RPMI7951 (cell line): ENCODE data around the gene AGAP1. TPM values are rescaled to one million over a fixed set of nuclear protein-coding genes. Genes with fewer than 3 reads are reported as not detected.

Experiments used
- DNase-seq: peaks from one replicate; pipeline ENCODE4 v3.0.0-alpha.2; 2012; ENCODE audit warnings: low read depth
- total RNA-seq: library from RNA; depleted of rRNA; stranded (reverse); fragments of >200 nt; shearing (Covaris generic); gene quantifications from 2 replicates; pipeline ENCODE4 v1.2.3, GENCODE V29; 2014

Gene AGAP1
- total RNA-seq, 1 experiment from 2014 or later, result 5.4 TPM

DNA sequence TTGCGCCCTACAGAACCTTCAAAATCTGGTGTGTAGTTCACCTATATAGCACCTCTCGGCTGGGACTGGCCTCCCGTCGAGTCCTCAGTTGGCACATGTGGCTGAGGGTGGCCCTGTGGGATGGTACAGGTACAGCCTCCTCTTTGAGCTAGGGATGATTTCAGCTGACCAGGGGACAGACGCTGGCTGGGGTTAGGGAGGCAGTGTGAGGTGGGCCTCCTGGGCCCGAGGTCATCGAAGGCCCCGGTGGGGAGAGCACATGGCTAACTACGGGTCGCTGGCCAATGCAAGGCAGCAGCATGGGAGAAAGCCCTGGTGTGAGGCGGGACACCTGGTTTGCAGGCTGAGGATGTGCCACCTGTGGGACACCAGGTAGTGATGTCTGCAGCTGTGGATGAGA, 369.6 kb downstream of the AGAP1 start:
- DNase-seq, result no peak

DNA sequence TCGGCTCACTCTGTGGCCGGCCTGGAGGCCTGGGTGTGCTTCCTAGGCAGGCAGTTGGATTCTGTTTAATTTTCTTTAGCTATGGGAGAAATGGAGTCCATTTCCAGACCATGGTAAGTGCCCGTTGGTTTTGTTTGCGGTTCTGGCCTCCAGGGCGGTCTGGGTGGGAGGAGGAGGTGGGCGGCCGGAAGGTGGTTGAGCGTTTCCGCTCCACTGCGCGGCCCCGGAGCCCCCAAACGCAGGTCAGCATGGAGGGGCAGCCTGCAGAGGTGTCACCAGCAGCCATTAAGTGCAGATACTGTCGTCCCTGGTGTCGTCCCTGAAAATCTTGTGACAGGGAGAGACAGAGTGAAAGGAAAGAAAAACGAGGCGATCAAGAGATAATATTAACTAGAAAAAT, 370.5 kb downstream of the AGAP1 start:
- DNase-seq, result no peak

DNA sequence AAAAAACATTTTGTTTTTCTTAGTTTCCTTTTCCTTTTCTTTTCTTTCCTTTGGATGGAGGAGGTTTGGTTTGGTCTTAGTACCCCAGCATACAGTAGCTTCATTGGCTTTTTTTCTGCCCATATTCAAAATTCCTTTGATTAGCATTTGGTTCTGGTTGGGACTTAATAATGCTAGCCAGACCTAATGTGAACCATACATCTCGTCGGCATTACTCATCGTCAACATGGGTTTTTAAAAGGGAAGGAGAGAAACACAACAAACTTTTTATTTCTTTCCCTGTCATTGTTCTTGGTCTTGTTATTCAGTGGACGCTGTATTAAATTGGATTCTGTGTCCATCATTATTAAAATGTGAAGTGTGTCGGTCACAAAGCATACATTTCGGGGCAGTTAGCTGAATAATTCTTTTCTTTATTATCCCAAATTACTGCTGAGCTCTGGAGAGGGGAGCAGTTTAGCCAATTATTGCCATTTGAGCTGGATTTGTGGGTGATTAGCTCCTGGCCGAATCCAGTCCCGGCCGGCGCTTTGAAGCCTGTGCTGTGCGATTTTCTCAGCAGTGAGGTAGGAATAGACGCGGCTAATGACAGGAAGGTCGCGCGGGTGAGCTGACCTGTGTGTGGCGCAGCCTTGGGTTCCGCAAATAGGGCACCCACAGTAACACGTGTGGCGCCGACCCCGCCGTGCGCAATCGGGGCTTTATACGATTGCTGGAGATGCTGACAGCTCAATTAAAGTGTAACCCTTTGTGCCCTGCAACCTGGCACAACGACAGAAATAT, 371.1 kb downstream of the AGAP1 start:
- DNase-seq, result no peak

DNA sequence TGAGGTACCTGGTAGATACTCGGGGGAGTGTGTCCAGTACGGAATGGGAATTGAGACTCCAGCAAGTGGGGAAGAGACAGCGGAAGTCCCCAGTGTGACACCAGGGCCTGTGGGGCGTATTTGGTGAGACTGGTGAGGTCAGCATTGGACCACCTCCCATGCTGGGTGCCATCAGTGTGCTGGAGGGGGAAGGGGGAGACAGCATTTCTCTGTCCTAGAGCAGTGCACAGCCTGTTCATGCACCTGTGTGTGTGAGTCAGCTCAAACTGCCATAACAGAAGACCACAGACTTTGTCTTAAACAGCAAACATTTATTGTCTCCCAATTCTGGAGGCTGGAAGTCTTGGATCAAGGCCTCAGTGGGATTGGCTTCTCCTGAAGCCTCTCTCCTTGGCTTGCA, 372.5 kb downstream of the AGAP1 start:
- no peak for DNase-seq

- no peak for DNase-seq
These were observed 374.4 kb downstream of the AGAP1 start for GRCh38 chr2:235868224-235868623.

DNA sequence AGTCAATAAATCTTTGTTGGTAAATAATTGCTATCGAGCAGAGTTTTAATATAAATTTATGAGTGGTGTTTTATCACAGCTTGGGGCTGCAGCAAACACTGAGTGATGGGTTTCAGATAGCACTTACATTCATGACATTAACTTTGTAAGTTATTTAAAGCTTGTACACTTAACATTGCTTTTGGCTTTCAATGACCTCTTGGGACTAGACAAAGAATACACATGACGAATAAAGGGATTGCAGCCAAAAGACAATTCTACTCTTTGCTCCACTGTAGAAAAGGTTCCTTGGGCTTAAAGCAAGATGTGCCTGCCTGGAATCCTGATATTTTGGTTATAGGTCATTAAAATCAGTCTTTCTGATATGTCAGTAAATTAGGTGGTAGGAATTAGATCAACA, 374.8 kb downstream of the AGAP1 start:
- no peak for DNase-seq

DNA sequence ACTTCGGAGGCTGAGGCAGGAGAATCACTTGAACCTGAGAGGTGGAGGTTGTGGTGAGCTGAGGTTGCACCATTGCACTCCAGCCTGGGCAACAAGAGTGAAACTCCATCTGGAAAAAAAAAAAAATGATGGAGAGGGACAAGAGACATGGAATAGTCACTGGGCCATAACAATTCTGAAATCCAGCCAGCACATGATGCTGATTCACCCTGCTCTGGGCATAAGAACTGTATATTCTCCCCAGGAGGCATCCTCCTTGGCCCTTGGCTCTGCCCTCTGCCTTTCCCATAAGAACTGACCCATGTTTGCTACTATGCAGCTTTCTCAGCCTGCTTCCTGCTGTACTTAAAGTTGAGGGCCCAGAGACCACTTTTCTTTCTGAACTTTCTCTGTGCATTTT, 376.7 kb downstream of the AGAP1 start:
- no peak for DNase-seq

GRCh38 chr2:235876099-235876679, 382.3 kb downstream of the AGAP1 start:
- no peak for DNase-seq

- DNase-seq, result no peak
These were observed 383.5 kb downstream of the AGAP1 start for GRCh38 chr2:235877275-235877802.

GRCh38 chr2:235879116-235879515, 385.3 kb downstream of the AGAP1 start:
- no peak for DNase-seq

GRCh38 chr2:235883675-235884074, 389.8 kb downstream of the AGAP1 start:
- DNase-seq, result no peak

DNA sequence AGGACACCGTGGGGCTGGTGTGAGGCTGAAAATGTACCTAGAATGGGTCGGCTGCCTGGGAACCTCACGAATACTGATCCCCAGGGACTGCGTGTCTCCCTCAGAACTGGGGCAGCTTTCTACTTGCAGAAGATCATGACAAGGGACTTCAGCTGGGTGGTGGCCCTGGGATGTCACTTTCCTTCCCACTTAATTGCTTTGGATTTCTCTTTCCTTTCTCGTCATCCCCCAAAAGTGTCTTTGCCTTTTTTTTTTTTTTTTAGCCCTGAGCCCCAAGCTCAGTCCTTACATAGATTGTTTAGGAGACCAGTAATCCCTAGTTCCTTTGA, 395.4 kb downstream of the AGAP1 start:
- DNase-seq, result no peak

DNA sequence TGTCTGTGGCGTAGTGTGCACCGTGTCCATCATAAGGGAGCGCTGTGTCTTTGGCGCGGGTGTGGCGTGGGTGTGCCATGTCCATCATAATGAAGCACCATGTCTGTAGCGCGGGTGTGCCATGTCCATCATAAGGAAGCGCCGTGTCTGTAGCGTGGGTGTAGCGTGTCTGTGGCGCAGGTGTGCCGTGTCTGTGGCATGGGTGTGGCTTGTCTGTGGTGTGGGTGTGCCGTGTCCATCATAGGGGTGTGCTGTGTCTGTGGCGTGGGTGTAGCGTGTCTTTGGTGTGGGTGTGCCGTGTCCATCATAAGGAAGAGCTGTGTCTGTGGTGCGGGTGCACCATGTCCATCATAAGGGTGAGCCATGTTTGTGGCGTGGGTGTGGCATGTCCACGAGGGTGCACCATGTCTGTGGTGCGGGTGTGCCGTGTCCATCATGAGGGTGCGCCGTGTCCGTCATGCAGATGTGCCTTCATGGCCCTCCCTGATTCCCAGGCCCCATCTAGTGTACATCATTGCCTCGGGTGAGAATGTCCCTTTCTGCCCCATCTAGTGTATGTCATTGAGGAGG, 399.4 kb downstream of the AGAP1 start:
- DNase-seq, result no peak

- no peak for DNase-seq
These were observed 401.0 kb downstream of the AGAP1 start for GRCh38 chr2:235894839-235895238.

GRCh38 chr2:235896061-235896460, 402.2 kb downstream of the AGAP1 start:
- DNase-seq, result no peak

DNA sequence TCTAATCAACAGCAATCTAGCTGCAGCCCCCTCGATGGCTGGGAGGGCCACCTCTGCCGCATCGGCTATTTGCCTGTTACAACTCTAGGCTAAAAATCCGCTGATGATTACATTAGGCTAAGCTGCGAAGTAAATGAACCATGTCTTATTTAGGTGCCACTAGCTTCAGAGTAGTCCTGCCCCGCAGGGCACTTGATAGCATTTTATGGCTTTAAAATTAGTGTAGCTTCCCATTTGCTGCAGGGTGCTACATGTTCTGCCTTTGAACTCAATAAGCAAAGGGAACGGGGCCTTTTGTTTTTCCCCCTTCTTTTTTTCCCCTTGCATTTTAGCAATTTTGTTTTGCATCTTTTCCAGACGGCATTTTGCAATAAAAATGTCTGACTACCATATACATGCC, 404.1 kb downstream of the AGAP1 start:
- no peak for DNase-seq

DNA sequence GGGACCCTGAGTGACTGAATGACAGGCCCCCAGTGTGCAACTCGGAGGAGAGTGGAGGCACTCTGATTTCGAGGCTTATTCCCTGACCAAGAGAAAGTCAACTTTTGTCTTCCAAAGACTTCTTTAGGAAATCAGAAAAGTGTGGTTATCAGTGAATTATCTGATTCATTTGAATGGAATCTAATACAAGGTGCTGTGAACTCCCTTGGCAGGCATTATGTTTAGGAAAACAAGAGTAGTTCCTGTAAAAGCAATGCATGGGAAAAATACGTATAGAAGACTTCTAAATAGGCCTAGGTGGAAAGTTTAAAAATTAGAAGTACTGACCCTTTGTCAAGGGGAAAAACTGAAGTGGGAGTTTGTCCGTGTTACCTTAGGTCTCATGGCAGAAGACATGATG, 404.9 kb downstream of the AGAP1 start:
- DNase-seq, result no peak

- DNase-seq, result peak; percentile 20
These were observed 406.8 kb downstream of the AGAP1 start for GRCh38 chr2:235900631-235901030.

DNA sequence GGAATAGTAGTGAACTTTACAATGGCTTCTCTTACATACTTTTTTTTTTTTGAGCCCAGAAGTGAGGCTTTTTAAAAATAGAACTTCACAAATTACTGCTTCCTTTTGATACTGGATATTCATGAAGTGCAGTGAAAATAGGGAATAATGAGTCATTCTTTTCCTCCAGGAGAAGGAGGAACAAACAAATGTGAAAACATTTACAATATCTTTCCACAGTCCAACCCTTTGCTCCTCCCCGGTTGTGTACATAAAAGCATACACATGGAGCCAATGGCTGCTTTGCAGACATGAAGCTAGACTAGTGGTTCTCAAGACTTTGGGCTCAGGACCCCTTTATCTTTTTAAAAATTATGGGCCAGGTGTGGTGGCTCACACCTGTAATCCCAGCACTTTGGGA, 407.4 kb downstream of the AGAP1 start:
- DNase-seq, result no peak

- no peak for DNase-seq
These were observed 410.1 kb downstream of the AGAP1 start for GRCh38 chr2:235903782-235904584.

- no peak for DNase-seq
These were observed 410.7 kb downstream of the AGAP1 start for GRCh38 chr2:235904585-235904931.

DNA sequence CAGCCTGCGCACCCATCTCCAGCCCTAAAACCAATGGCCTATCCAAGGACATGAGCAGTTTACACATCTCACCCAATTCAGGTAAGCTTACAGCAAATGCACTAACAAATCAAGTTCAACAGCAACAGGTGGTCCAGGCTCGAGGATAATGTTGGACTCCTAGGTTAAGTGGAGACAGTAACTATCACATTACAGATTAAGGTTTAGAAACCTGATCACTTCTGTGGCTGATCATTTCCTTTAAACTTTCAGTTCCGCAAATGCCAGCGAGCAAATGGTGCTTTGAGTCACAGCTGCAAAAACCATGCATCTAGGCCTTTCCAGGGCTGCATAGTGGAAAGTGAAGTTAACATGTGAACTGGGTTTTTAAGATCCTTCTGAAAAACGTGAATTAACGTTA, 415.0 kb downstream of the AGAP1 start:
- no peak for DNase-seq

DNA sequence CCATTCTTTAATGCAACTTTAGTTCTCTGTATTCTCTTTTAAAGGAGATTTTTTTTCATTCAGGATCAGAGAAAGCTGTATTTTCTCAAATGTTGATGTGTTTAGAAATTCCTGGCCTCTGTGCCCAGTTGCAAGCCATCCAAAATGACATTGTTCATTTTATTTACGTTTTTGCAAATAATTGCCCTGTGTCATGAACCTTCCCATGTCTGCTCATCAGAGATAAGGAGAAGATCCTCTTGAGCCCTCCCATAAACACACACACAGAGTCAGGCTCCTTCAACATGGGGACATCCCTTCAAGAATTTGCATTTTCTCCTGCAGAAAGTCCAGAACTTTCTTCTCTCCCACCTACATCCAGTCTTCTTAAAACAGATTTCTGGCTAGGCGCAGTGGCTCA, 415.5 kb downstream of the AGAP1 start:
- DNase-seq, result no peak
